NCI-H446 (cell line): ENCODE results near the gene NCBP3.
"Not testable (repeated sequence)": the region's sequence is repeated elsewhere in the genome, so short reads cannot be mapped to it uniquely, and the experiment has no call there.

Source experiments
- DNase-seq, 2 experiments: peaks; one replicate each; lab custom pipeline; 2025; lab: John Stamatoyannopoulos, UW

The NCBP3 gene

GRCh38 chr17:3810019-3810418 is 36.0 kb downstream of the NCBP3 start:
- no peak for DNase-seq

- no peak for DNase-seq
These were observed 36.9 kb downstream of the NCBP3 start for GRCh38 chr17:3809135-3809534.

- no peak for DNase-seq
These were observed 37.3 kb downstream of the NCBP3 start for GRCh38 chr17:3808701-3809100.

- DNase-seq: no peak
These were observed 40.5 kb downstream of the NCBP3 start for GRCh38 chr17:3805581-3805980.

- DNase-seq: no peak
These were observed 41.5 kb downstream of the NCBP3 start for GRCh38 chr17:3804503-3804931.

GRCh38 chr17:3803308-3803640 is 42.8 kb downstream of the NCBP3 start:
- no peak for DNase-seq

- DNase-seq: no peak
These were observed 43.4 kb downstream of the NCBP3 start for GRCh38 chr17:3802461-3803307.

- DNase-seq: no peak
These were observed 44.3 kb downstream of the NCBP3 start for GRCh38 chr17:3801792-3802191.

GRCh38 chr17:3801347-3801746 is 44.7 kb downstream of the NCBP3 start:
- DNase-seq: no peak

- DNase-seq: no peak
These were observed 45.4 kb downstream of the NCBP3 start, which contains the start of gene ITGAE for GRCh38 chr17:3800362-3801271. Gene ITGAE (minus strand): TSS chr17:3801188. CDS start chr17:3801144, 44 bp downstream.

- no peak for DNase-seq
These were observed 46.7 kb downstream of the NCBP3 start for GRCh38 chr17:3799181-3799945.

GRCh38 chr17:3798273-3799180 is 47.5 kb downstream of the NCBP3 start:
- no peak for DNase-seq

GRCh38 chr17:3796822-3797170 is 49.2 kb downstream of the NCBP3 start:
- DNase-seq: no peak

GRCh38 chr17:3796110-3796821 is 49.8 kb downstream of the NCBP3 start:
- DNase-seq: no peak

- DNase-seq: no peak
These were observed 50.5 kb downstream of the NCBP3 start for GRCh38 chr17:3795390-3796102.

- DNase-seq: no peak
These were observed 51.3 kb downstream of the NCBP3 start for GRCh38 chr17:3794557-3795389.

GRCh38 chr17:3794152-3794551 is 51.9 kb downstream of the NCBP3 start:
- not testable (repeated sequence) for DNase-seq

- not testable (repeated sequence) for DNase-seq
These were observed 52.8 kb downstream of the NCBP3 start for GRCh38 chr17:3793258-3793657.

- DNase-seq: peak in 1 of 2 experiments; percentile 36
These were observed 53.6 kb downstream of the NCBP3 start for GRCh38 chr17:3792481-3792880.
